GM12872 (cell line): ENCODE results near the gene INSM2.

Source experiments
- TF ChIP-seq, protein P1 (sequence below): IDR thresholded peaks from 3 replicates; pipeline ENCODE4 v1.5.1; 2011; ENCODE audit warnings: low read depth, mild to moderate bottlenecking, low read length, moderate library complexity; ENCODE audit not compliant: insufficient read depth

Gene INSM2

DNA sequence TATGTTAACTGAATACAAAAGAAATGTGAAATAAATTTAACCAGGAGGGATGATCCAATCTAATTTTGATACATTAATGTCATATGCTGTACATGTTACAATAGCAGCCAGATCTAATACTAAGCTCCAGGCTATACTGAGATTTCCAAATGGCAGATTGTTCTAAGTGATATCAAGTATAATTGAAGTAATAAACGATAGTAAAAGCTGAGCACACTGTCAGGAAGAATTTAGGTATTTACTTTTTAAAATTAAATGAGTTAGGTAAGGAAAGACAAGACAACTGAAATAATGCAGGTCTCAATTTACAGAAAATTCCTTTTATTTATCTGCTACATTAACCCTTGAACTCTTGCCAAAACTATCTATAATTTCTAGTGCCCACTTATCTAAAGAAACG is 39.9 kb downstream of the INSM2 start:
- TF ChIP-seq, protein P1, sequence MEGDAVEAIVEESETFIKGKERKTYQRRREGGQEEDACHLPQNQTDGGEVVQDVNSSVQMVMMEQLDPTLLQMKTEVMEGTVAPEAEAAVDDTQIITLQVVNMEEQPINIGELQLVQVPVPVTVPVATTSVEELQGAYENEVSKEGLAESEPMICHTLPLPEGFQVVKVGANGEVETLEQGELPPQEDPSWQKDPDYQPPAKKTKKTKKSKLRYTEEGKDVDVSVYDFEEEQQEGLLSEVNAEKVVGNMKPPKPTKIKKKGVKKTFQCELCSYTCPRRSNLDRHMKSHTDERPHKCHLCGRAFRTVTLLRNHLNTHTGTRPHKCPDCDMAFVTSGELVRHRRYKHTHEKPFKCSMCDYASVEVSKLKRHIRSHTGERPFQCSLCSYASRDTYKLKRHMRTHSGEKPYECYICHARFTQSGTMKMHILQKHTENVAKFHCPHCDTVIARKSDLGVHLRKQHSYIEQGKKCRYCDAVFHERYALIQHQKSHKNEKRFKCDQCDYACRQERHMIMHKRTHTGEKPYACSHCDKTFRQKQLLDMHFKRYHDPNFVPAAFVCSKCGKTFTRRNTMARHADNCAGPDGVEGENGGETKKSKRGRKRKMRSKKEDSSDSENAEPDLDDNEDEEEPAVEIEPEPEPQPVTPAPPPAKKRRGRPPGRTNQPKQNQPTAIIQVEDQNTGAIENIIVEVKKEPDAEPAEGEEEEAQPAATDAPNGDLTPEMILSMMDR = no peak

DNA sequence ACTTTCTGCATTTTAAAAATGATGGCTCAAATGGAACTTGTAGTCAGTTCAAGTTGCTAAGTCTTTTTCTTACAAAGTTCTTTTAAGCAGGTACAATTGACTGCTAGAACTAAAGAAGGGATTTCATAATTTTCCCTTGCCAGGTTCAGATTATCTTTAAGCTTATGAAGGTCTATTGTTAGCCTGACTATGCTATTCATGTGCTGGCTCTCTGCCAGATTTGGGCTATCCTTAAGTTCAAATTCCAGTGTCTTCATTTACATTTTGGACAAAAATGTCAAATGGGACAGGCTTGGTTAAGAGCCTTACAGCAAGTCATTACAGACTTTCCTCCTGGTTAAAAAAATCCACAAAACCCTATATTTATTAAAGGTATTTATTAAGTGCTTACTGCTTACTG is 42.3 kb downstream of the INSM2 start:
- TF ChIP-seq, protein P1 = no peak

DNA sequence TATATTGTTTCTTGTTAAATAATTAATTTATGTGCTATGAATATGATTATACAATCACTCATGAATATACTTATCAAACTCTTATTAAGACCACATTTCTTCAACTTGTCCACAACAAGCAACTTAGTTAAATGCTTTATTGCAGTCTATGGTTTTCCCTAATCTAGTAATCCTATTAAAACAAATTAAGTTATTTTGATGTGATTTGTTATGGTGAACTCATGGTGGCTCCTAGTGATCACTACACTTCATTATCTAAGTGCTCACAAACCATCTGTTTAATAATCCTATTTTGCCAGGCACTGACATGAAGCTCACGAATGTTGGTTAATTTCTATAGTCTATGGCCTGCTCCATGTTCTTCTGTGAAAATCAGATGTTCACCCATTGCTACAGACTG is 42.9 kb downstream of the INSM2 start:
- TF ChIP-seq, protein P1 = no peak

DNA sequence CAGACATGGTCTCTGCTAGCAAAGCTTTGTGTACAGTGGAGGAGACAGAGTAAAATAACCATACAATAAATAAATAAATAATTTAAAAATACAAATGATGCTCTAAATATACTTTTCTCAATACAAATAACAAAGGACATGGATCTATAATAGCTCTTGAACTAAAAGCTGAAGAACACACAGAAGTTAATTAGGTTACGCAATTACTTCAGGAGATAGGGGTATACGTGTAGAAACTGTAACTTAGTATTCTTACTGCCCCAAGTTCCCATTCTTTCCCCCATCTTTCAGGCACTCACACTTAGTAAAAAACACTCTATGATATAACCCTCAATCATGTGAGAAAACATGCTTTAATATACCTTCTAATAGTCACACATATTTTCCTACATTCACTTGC is 44.2 kb downstream of the INSM2 start:
- TF ChIP-seq, protein P1 = no peak

DNA sequence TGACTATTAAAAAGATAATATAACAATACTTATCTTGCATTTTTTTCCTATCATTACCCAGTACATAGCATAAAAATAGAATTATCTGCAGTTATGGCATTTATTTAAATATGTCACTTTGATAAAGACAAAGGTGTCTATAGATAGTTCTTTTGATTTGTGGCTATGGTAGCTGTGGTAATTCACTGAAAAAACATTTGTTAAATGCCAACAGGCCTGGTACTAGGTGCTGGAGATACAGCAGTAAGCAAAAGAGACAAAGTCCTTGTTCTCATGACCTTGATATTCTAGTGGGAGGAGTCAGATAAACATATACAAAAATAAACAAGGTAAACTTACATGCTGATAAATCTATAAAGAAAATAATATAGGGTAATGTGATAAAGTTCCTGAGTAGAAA is 44.7 kb downstream of the INSM2 start:
- TF ChIP-seq, protein P1 = no peak
